ENCODE data around the gene ETV4.
"Not testable (repeated sequence)": the region's sequence is repeated elsewhere in the genome, so short reads cannot be mapped to it uniquely, and the experiment has no call there.

Gene ETV4

GRCh38 chr17:43509440-43509839 lies 36.7 kb downstream of the ETV4 start:
- not testable (repeated sequence) for DNase-seq

GRCh38 chr17:43490621-43491020 lies 55.5 kb downstream of the ETV4 start:
- no peak for DNase-seq

GRCh38 chr17:43483674-43484551 lies 62.2 kb downstream of the ETV4 start, which contains the start of gene DHX8:
Gene DHX8, plus strand, starts transcription at chr17:43483975. Its CDS starts 63 bp downstream, at chr17:43484038.
- DNase-seq = peak; percentile 99

- no peak for DNase-seq
Measured at GRCh38 chr17:43482103-43483012, 63.8 kb downstream of the ETV4 start.

- no peak for DNase-seq
Measured at GRCh38 chr17:43479948-43480347, 66.2 kb downstream of the ETV4 start.
